Psoas muscle (tissue), 8 donors: Measurements from ENCODE around the gene KCNMA1. TPM values are rescaled to one million over a fixed set of nuclear protein-coding genes. Genes with fewer than 3 reads are reported as not detected.

Experiments
- ATAC-seq, 4 donors: fragments of 200-7000 bp; cut with Tn5 transposase; one replicate each; pipeline ENCODE4 v1.9.1; 2020; ENCODE audit warnings: moderate library complexity in 3 of 4, mild to moderate bottlenecking in 2 of 4
- DNase-seq, 2 donors: peaks; one replicate each; pipeline ENCODE4 v3.0.0-alpha.2; 2020
- H3K27ac ChIP-seq: fragments of 200-600 bp; one replicate; pipeline ENCODE4 v1.8.0; 2022
- H3K27me3 ChIP-seq, 3 donors: fragments of 200-600 bp in 1 of 3; one replicate each; pipeline versions ENCODE4 v1.6.1 to v1.8.0; 2013 to 2022; ENCODE audit warnings: low read length in 2 of 3, mild to moderate bottlenecking in 2 of 3, moderate library complexity in 1 of 3; ENCODE audit not compliant: insufficient read depth in 3 of 3
- H3K36me3 ChIP-seq, 2 donors: fragments of 200-600 bp in 1 of 2; one replicate each; pipeline versions ENCODE4 v1.6.1 to v1.8.0; 2013 to 2022; ENCODE audit warnings: low read depth in 1 of 2, mild to moderate bottlenecking in 1 of 2, moderate library complexity in 1 of 2; ENCODE audit not compliant: insufficient read depth in 1 of 2
- H3K4me1 ChIP-seq: fragments of 200-600 bp; one replicate; pipeline ENCODE4 v1.8.0; 2022
- H3K4me3 ChIP-seq: fragments of 200-600 bp; one replicate; pipeline ENCODE4 v1.8.0; 2022; ENCODE audit warnings: mild to moderate bottlenecking
- H3K9me3 ChIP-seq: fragments of 200-600 bp; one replicate; pipeline ENCODE4 v1.8.0; 2022
- WGBS, 3 donors: extraction: QIAGEN DNeasy Blood & Tissue Kit; methylation state at CpG; one replicate each; pipeline versions ENCODE4 v1.1.6 to v1.1.7; 2013; 5-methylcytosine and 5-hydroxymethylcytosine counted together
- intact Hi-C, 2 donors: fragments of 100-400 bp; cut with DNase I; formaldehyde crosslinking; loops; one replicate each; pipeline versions ENCODE4 v1.11.0 to v1.14.2; 2022
- polyA plus RNA-seq, 3 donors: library from polyadenylated mRNA; stranded (reverse); fragments of 200-250 nt; gene quantifications; one replicate each; pipeline ENCODE4 v1.2.3, GENCODE V29; 2013
- total RNA-seq, 4 donors: library from RNA; stranded (reverse); fragmentation: NEBNext Ultra II Directional in 2 of 4; extraction: Animal tissue kit (Norgen Biotek cat#: 25700) in 2 of 4; gene quantifications; one replicate each; pipeline versions ENCODE4 v1.2.1 to v1.2.4, GENCODE V29; 2021 to 2023
- TF ChIP-seq, protein P1 (sequence below): fragments of 200-600 bp; IDR thresholded peaks from one replicate; pipeline ENCODE4 v1.8.0; 2022; ENCODE audit warnings: antibody characterized with exemption
- donor health status: healthy with polysubstance abuse.
- donor health status: DM: no; HTN: no; CAD: no; lungs with moderate emphysema.
- donor health status: Bipolar disorder and iron deficiency.
- donor health status: healthy.
- donor health status: DM: yes; HTN: yes; CAD: no.
- donor health status: DM: no; HTN: no; CAD: no.
- donor health status: DM: no; HTN: no; CAD: no.
- donor health status: DM: yes; HTN: yes; CAD: no.

KCNMA1 gene
- total and polyA plus RNA-seq, 7 donors: 7.9 to 53.0 (median 41.9) TPM

DNA sequence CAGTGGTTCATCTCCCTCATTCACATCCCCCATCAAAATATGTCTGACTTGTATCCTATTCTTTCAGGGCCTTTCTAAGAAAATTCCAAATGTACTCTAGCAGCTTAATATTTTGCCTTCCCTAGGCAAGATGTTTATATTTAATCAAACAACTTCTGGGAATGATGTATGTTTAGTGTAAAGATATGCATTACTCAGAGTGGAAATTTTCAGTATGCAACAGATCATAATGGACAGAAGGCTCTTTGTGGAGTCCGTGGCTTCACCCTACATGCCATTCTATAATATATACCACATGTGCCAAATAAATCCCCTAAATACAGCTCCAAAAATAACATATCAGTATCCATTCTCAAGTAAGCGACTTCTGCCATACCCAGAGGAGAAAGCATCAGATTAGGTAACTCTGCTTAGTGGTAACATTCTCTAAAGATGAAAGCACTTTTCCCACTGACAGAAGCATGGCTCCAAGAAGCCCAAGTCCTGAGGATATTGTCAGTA is 316.6 kb downstream of the KCNMA1 start:
- H3K4me3 ChIP-seq: no peak overlapping the region
- DNase-seq: no peak
- 27 to 79% (median 42%) methylated on average over 2 of the region's 2 CpGs for WGBS, 3 donors
- H3K9me3 ChIP-seq: no peaks in the 10 kb centered on the region
- H3K27me3 ChIP-seq: no peaks in the 10 kb centered on the region
- intact Hi-C loops: no loop called here
- TF ChIP-seq, protein P1, sequence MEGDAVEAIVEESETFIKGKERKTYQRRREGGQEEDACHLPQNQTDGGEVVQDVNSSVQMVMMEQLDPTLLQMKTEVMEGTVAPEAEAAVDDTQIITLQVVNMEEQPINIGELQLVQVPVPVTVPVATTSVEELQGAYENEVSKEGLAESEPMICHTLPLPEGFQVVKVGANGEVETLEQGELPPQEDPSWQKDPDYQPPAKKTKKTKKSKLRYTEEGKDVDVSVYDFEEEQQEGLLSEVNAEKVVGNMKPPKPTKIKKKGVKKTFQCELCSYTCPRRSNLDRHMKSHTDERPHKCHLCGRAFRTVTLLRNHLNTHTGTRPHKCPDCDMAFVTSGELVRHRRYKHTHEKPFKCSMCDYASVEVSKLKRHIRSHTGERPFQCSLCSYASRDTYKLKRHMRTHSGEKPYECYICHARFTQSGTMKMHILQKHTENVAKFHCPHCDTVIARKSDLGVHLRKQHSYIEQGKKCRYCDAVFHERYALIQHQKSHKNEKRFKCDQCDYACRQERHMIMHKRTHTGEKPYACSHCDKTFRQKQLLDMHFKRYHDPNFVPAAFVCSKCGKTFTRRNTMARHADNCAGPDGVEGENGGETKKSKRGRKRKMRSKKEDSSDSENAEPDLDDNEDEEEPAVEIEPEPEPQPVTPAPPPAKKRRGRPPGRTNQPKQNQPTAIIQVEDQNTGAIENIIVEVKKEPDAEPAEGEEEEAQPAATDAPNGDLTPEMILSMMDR: no peak
- no peak for ATAC-seq
- no peaks in the 10 kb centered on the region for H3K36me3 ChIP-seq
- no peak overlapping the region for H3K27ac ChIP-seq
- peaks cover 25% of the 10 kb centered on the region for H3K4me1 ChIP-seq

DNA sequence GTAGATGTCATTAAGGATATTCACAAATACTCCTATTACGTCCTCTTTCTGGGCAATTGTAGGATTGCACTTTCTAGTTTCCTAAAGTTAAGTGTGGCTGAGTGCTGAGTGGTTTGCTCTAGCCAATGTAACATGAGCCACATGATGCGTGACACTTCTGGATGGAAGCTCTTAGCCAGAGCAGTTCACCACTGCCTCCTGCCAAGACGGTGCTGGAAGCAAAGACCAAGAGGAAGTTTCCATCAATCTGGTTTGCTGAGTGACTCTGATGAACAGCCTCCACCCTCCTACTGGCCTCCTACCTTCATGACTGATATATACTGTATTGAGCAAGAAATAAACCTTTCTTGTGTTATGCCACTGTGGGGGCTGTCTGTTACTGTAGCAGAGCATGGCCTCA is 318.1 kb downstream of the KCNMA1 start:
- TF ChIP-seq, protein P1: no peak
- ATAC-seq: peak; percentile 90 to 96 (median 94)
- Histone ChIP-seq H3K27ac (no peak overlapping the region), H3K4me3 (no peak overlapping the region), H3K4me1 (peaks cover 25% of the 10 kb centered on the region), H3K9me3 (no peaks in the 10 kb centered on the region), H3K27me3 (no peaks in the 10 kb centered on the region), H3K36me3 (no peaks in the 10 kb centered on the region)
- intact Hi-C loops: no loop called here
- WGBS, 3 donors: 9 to 27% (median 24%) methylated on average over 3 of the region's 3 CpGs
- DNase-seq: peak in 1 of 2 donors; percentile 25

DNA sequence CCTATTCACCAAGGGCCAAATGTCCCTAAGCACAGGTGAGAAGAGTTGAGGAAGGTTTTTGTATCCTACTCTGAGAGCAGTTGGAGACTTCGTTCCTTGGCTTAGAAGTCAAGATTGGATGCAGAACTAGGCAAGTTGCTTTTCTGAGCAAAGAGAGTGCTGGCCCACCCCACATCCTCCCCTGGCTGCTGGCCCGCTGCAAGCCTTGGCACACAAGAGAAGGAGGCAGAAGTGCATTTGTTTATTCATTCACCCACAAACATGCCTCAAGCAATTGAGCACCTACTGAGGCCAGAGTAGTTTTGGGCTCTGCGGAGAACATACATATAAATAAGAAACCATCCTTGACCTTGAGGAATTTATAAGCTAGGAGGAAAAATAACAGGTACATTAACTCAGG is 318.9 kb downstream of the KCNMA1 start:
- H3K4me3 ChIP-seq: no peak overlapping the region
- DNase-seq (no peak), ATAC-seq (no peak)
- intact Hi-C loops: no loop called here
- 39 to 76% (median 56%) methylated on average over 3 of the region's 3 CpGs for WGBS, 3 donors
- no peaks in the 10 kb centered on the region for H3K9me3 ChIP-seq
- no peaks in the 10 kb centered on the region for H3K36me3 ChIP-seq
- no peak overlapping the region for H3K27ac ChIP-seq
- no peaks in the 10 kb centered on the region for H3K27me3 ChIP-seq
- H3K4me1 ChIP-seq: peaks cover 25% of the 10 kb centered on the region
- TF ChIP-seq, protein P1: no peak

DNA sequence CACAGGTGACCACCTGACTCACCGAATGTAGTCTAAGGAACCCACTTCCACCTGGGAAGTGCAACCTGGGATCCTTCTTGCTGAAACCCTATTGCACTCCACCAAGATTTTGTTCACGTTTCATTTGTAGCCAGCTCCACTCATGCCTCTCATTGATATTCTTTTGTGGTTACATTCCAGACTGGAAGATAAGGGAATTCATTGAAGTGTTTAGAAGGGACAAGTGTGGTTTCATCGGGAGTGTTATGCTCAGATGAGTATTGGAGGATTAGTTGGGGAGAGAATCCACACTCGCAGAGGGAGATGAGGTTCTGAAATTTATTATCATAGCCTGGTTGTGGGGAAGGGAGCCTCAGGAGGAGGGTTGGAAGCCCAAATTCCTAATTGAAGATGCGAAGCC is 320.4 kb downstream of the KCNMA1 start:
- Histone ChIP-seq H3K4me1 (peaks cover 25% of the 10 kb centered on the region), H3K27me3 (no peaks in the 10 kb centered on the region), H3K4me3 (no peak overlapping the region), H3K27ac (no peak overlapping the region), H3K36me3 (no peaks in the 10 kb centered on the region), H3K9me3 (no peaks in the 10 kb centered on the region)
- ATAC-seq (no peak), DNase-seq (no peak)
- TF ChIP-seq, protein P1: no peak
- intact Hi-C loops: no loop called here
- WGBS, 3 donors: 75 to 87% (median 85%) methylated on average over 5 of the region's 5 CpGs

DNA sequence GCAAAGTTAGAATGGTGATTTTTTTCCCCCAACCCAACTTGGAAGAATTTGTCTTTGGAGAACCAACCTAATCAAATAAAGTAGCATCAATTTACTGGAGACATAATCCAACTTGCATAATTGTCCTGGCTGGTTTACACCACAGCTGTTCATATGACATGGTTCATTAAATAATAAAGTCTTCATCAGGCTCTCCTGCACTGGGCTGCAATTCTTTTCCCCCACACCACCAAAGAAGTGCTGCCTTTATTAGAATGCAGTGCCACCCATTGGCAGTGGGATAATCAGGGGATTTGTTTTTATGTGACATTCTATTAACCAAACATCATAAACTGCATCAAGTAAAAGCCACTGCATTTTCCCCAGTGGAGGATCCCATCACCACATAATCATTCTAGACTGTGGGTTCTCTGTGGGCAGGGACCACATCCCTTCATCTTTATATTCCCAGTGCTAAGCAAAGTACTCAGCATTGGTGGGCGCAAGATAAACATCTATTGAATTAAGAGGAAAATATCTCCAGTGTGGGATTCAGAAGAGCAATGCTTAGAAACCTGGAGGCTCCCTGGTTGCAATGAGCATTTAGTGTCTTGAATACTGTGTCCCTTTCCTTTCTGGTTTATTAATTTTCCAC is 322.0 kb downstream of the KCNMA1 start:
- DNase-seq (no peak), ATAC-seq (no peak)
- no peak overlapping the region for H3K4me3 ChIP-seq
- H3K36me3 ChIP-seq: no peaks in the 10 kb centered on the region
- intact Hi-C loops: no loop called here
- TF ChIP-seq, protein P1: no peak
- H3K27me3 ChIP-seq: no peaks in the 10 kb centered on the region
- H3K27ac ChIP-seq: no peak overlapping the region
- H3K4me1 ChIP-seq: peaks cover 23% of the 10 kb centered on the region
- H3K9me3 ChIP-seq: no peaks in the 10 kb centered on the region
- 93 to 100% (median 96%) methylated on average over 1 of the region's 1 CpG for WGBS, 3 donors
